Measurements from ENCODE around the gene IL22RA1. TPM values are rescaled to one million over a fixed set of nuclear protein-coding genes. Genes with fewer than 3 reads are reported as not detected.

Gene IL22RA1
- total RNA-seq, 1 experiment from 2014 or later, result not detected

DNA sequence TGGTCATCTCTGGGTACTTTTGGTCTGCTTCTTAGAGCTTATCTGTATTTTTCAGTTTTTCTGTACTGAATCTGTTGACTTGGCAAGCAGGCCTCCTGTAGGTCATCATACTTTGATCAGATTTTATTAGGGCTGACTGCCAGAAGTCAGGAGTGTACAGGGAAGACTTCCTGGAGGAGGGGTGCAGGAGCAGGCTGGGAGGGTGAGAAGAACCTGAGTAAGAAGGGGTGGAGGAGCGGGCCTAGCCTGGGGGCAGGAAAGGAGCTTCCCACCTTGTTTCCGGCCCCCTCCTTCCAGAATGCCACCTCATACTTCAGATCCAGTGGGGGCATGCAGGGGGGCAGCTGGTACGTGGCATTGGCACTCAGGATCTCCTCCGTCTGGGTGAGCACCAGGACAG, 18.3 kb upstream of the IL22RA1 start:
- Histone ChIP-seq H3K36me3 (ENCODE audit: insufficient read depth, low read length) (peaks cover 1% of the 10 kb centered on the region), H3K27me3 (ENCODE audit: low read length) (no peaks in the 10 kb centered on the region)

DNA sequence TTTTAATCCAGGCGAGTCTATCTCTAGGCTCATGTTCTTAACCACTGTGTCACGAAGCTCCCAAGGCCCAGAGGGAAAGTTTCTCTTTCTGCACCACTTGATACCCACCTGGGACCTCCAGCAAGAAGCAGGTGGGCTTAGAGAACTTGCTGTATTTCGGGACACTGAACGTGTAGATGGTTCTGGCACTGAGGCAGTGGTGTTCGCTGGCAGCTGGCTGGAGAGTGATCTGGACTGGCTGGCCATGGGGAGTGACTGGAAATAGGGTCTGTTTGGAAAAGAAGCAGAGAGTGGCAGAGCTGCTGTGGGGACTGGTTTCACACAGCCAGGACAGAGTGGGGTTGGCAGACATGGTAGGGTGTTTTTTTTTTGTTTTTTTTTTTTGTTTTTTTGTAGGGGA, 16.4 kb upstream of the IL22RA1 start:
- Histone ChIP-seq H3K79me2 (ENCODE audit: low read length) (no peaks in the 10 kb centered on the region), H3K36me3 (ENCODE audit: insufficient read depth, low read length) (no peaks in the 10 kb centered on the region), H3K4me3 (ENCODE audit: low read length) (no peak overlapping the region), H3K9ac (ENCODE audit: low read length) (no peak overlapping the region), H3K9me2 (replicated peaks; ENCODE audit: insufficient read depth, low read length) (no peaks in the 10 kb centered on the region), H3K4me2 (ENCODE audit: low read depth, low read length, poor library complexity, severe bottlenecking) (no peak overlapping the region), H3K27ac (ENCODE audit: low read length) (no peak overlapping the region), H4K20me1 (ENCODE audit: insufficient read depth, low read depth, low read length) (no peaks in the 10 kb centered on the region), H2AFZ (ENCODE audit: low read length) (no peak overlapping the region), H3K27me3 (ENCODE audit: low read length) (no peaks in the 10 kb centered on the region), H3K9me3 (ENCODE audit: low read length) (no peaks in the 10 kb centered on the region), H3K4me1 (ENCODE audit: low read length) (no peaks in the 10 kb centered on the region)
- no peak for DNase-seq

More for the DNA sequence above, 18.3 kb upstream of the IL22RA1 start:
- H3K4me3 ChIP-seq (ENCODE audit: low read length), result no peak overlapping the region
- no peaks in the 10 kb centered on the region for H3K9me3 ChIP-seq (ENCODE audit: low read length)
- H3K9me2 ChIP-seq (replicated peaks; ENCODE audit: insufficient read depth, low read length), result no peaks in the 10 kb centered on the region
- H3K4me2 ChIP-seq (ENCODE audit: low read depth, low read length, poor library complexity, severe bottlenecking), result no peak overlapping the region
- no peak for DNase-seq
- no peak overlapping the region for H3K9ac ChIP-seq (ENCODE audit: low read length)
- no peaks in the 10 kb centered on the region for H3K4me1 ChIP-seq (ENCODE audit: low read length)
- H3K79me2 ChIP-seq (ENCODE audit: low read length), result no peaks in the 10 kb centered on the region
- no peak overlapping the region for H3K27ac ChIP-seq (ENCODE audit: low read length)
- H2AFZ ChIP-seq (ENCODE audit: low read length), result no peak overlapping the region
- no peaks in the 10 kb centered on the region for H4K20me1 ChIP-seq (ENCODE audit: insufficient read depth, low read depth, low read length)

DNA sequence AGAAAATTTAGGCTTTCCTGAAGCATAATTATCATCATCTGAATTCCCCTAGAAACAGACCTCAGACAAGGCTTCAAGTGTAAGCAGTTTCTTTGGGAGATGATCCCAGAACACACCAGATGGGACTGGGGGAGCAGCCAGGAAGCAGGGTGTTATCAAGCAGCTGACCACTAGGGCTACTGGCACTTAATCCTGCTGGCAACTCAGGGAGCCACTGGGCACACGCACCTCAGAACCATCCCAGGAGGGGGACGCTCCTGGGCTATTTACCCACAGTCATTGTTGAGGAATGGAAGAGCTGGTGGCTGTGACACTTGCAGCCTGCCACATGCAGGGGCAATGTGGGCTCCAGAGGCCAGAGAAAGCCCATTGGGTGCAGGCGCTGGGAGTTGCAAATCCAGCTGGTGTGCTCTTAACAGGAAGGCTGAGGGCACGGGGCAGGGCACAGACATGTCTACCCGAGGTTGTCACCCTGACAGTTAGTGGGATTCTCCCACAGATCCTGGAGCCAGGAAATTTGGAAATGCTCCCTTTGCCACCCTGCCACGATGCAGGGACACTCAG, 15.1 kb upstream of the IL22RA1 start:
- H3K4me2 ChIP-seq (ENCODE audit: low read depth, low read length, poor library complexity, severe bottlenecking), result no peak overlapping the region
- no peaks in the 10 kb centered on the region for H3K27me3 ChIP-seq (ENCODE audit: low read length)

DNA sequence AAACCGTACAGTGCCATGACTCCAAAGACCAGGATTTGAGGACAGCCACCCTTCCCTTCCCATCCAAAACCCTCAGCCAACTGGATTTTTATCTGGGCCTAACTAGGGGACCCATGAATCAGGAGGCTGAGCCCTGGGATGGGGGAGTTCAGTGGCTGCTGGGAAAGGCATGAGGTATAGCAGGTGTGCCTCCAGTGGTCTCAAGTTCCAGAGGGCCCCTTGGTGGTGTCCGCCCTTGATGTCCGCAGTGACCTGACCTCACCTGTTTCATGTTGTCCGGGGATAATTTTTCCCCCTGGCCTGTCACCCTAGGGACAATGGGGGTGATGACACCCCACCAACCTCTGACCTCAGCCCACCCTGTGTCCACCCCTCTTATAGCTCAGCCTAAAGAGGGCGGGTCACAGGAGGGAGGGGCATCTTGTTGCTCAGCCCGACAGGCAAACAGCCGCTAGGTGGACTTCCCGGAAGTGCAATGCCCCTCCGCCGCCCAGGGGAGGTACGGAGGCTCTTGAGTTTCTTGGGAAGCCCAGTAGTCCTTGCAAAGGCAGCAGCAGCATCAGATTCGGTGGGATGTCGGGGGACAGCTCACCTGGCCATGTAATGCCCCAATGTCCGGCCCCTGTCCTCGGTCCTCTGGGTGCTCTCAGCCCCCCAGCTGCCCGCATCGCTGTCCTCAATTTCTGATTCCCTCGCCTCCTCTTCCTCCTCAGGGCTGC, 13.8 kb upstream of the IL22RA1 start:
- H3K4me3 ChIP-seq (ENCODE audit: low read length), result no peak overlapping the region
- no peaks in the 10 kb centered on the region for H3K79me2 ChIP-seq (ENCODE audit: low read length)
- no peaks in the 10 kb centered on the region for H3K9me2 ChIP-seq (replicated peaks; ENCODE audit: insufficient read depth, low read length)
- H3K27ac ChIP-seq (ENCODE audit: low read length), result no peak overlapping the region
- H3K4me1 ChIP-seq (ENCODE audit: low read length), result peaks cover 16% of the 10 kb centered on the region
- no peak overlapping the region for H3K9ac ChIP-seq (ENCODE audit: low read length)
- H3K36me3 ChIP-seq (ENCODE audit: insufficient read depth, low read length), result no peaks in the 10 kb centered on the region
- H2AFZ ChIP-seq (ENCODE audit: low read length), result no peak overlapping the region
- no peaks in the 10 kb centered on the region for H3K9me3 ChIP-seq (ENCODE audit: low read length)
- no peaks in the 10 kb centered on the region for H3K27me3 ChIP-seq (ENCODE audit: low read length)
- H3K4me2 ChIP-seq (ENCODE audit: low read depth, low read length, poor library complexity, severe bottlenecking), result no peak overlapping the region
- DNase-seq, result no peak
- no peaks in the 10 kb centered on the region for H4K20me1 ChIP-seq (ENCODE audit: insufficient read depth, low read depth, low read length)

More for the DNA sequence above, 15.1 kb upstream of the IL22RA1 start:
- Histone ChIP-seq H3K9ac (ENCODE audit: low read length) (no peak overlapping the region), H3K27ac (ENCODE audit: low read length) (no peak overlapping the region), H3K36me3 (ENCODE audit: insufficient read depth, low read length) (no peaks in the 10 kb centered on the region), H3K4me1 (ENCODE audit: low read length) (peaks cover 3% of the 10 kb centered on the region), H3K79me2 (ENCODE audit: low read length) (no peaks in the 10 kb centered on the region), H3K4me3 (ENCODE audit: low read length) (no peak overlapping the region), H3K9me2 (replicated peaks; ENCODE audit: insufficient read depth, low read length) (no peaks in the 10 kb centered on the region), H3K9me3 (ENCODE audit: low read length) (no peaks in the 10 kb centered on the region), H4K20me1 (ENCODE audit: insufficient read depth, low read depth, low read length) (no peaks in the 10 kb centered on the region), H2AFZ (ENCODE audit: low read length) (no peak overlapping the region)
- no peak for DNase-seq

DNA sequence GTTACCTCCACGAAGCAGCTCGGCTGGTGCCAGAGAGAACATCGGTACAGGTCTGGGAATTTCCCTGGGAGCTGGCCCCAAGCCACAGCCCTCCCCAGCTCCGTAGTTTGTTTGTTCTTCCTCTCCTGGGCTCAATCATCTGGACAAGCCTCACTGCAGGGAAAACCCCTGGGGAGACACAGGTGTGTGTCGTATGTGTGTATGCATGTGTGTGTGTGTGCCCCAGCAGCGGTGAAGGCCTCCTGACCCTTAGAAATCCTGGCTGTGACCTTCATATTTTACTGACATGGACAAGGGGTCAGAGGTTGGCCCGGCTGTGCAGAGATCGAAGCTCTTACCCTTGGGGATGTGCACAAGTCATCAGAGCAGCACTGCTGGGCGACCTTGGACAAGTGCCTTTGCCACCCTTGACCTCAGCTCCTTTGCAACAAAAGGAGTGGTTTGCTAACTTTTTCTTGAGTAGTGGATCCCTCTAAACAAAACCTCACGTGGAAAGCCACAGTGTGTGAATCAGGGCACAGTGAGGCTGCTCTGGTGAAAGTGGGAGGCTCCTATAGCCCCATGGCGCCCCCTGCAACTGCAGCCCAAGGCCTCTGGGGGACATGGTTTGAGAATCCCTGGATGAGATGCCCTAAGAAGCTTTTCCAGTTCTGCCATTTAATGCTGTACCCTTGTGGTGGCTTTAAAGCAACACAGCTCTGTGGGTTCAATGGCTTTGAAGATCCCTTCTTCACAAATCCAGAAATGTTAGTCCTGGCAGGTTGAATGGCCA, 12.3 kb upstream of the IL22RA1 start:
- H2AFZ ChIP-seq (ENCODE audit: low read length), result no peak overlapping the region
- H3K36me3 ChIP-seq (ENCODE audit: insufficient read depth, low read length), result no peaks in the 10 kb centered on the region
- H3K27ac ChIP-seq (ENCODE audit: low read length), result no peak overlapping the region
- peaks cover 31% of the 10 kb centered on the region for H3K4me1 ChIP-seq (ENCODE audit: low read length)
- no peak overlapping the region for H3K4me3 ChIP-seq (ENCODE audit: low read length)
- H4K20me1 ChIP-seq (ENCODE audit: insufficient read depth, low read depth, low read length), result no peaks in the 10 kb centered on the region
- no peaks in the 10 kb centered on the region for H3K9me2 ChIP-seq (replicated peaks; ENCODE audit: insufficient read depth, low read length)
- H3K9me3 ChIP-seq (ENCODE audit: low read length), result no peaks in the 10 kb centered on the region
- no peaks in the 10 kb centered on the region for H3K27me3 ChIP-seq (ENCODE audit: low read length)
- no peak overlapping the region for H3K4me2 ChIP-seq (ENCODE audit: low read depth, low read length, poor library complexity, severe bottlenecking)
- H3K79me2 ChIP-seq (ENCODE audit: low read length), result no peaks in the 10 kb centered on the region
- peak; percentile 48 for DNase-seq
- H3K9ac ChIP-seq (ENCODE audit: low read length), result no peak overlapping the region

DNA sequence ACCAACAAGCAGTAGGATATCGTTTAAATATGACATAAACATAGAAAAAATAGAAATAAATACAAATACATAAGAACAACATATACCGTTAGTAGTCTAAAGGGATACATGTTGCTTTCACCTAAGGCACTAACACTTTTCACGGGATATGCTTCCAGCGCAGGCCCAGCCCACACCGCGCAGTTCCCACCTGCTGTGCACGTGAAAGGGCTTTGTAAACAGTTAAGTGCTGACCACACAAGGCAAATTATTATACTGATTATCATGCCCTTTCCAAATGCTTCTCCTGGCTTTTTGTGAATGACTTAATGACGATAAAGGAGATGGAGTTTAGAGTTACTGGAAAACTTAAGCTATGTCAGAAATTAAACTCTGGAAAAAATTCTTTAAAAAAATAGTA, 11.3 kb upstream of the IL22RA1 start:
- H3K27ac ChIP-seq (ENCODE audit: low read length), result no peak overlapping the region
- H3K9me3 ChIP-seq (ENCODE audit: low read length), result no peaks in the 10 kb centered on the region
- H3K4me1 ChIP-seq (ENCODE audit: low read length), result peaks cover 34% of the 10 kb centered on the region
- H4K20me1 ChIP-seq (ENCODE audit: insufficient read depth, low read depth, low read length), result no peaks in the 10 kb centered on the region
- H3K9ac ChIP-seq (ENCODE audit: low read length), result no peak overlapping the region
- H3K4me2 ChIP-seq (ENCODE audit: low read depth, low read length, poor library complexity, severe bottlenecking), result no peak overlapping the region
- no peak for DNase-seq
- H3K27me3 ChIP-seq (ENCODE audit: low read length), result no peaks in the 10 kb centered on the region
- no peaks in the 10 kb centered on the region for H3K36me3 ChIP-seq (ENCODE audit: insufficient read depth, low read length)
- no peaks in the 10 kb centered on the region for H3K79me2 ChIP-seq (ENCODE audit: low read length)
- no peak overlapping the region for H2AFZ ChIP-seq (ENCODE audit: low read length)
- no peak overlapping the region for H3K4me3 ChIP-seq (ENCODE audit: low read length)
- H3K9me2 ChIP-seq (replicated peaks; ENCODE audit: insufficient read depth, low read length), result no peaks in the 10 kb centered on the region

DNA sequence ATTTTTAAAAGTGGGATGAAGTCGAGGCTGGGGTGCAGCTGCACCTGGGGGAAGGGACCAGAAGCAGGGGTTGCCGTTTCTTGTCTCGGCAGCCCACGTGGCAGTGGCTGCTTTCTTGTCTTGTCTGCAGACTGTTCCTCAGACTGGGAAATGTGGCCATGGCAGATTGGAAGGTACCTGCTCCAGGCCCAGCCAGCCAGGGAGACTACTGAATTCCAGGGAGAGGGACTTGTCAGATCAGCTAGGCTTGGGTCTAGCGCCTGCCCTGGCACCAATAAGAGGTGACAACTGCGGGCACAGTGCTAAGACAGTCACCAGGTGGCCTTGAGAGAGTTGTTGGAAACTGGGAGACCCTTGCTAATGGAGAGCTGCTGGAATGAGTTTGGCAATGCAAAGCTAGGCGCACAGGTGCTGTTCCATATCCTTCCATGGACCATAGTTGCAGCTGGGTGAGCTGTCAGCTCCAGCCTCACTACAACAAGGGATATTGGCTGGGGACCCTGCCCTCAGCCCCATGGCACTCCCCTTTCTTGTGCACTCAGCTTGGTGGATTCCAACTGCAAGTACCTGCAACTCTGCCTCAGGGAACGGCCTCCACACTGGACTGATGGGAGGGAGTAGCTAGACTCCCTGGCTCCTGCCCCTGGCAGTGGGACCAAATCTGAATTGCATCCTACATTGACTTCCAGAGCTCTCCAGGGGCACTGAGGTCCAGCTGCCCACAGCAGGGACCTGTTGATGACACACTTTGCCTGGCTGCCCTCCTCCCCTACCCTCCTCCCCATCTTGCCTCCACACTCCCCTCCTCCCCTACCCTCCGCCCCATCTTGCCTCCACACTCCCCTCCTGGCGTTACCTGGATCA, 9.9 kb upstream of the IL22RA1 start:
- no peak overlapping the region for H2AFZ ChIP-seq (ENCODE audit: low read length)
- peak overlapping the region; percentile 86 for H3K4me2 ChIP-seq (ENCODE audit: low read depth, low read length, poor library complexity, severe bottlenecking)
- H3K27ac ChIP-seq (ENCODE audit: low read length), result peak overlapping the region; percentile 81
- peaks cover 34% of the 10 kb centered on the region for H3K4me1 ChIP-seq (ENCODE audit: low read length)
- no peaks in the 10 kb centered on the region for H3K9me2 ChIP-seq (replicated peaks; ENCODE audit: insufficient read depth, low read length)
- no peaks in the 10 kb centered on the region for H4K20me1 ChIP-seq (ENCODE audit: insufficient read depth, low read depth, low read length)
- no peaks in the 10 kb centered on the region for H3K27me3 ChIP-seq (ENCODE audit: low read length)
- no peak overlapping the region for H3K4me3 ChIP-seq (ENCODE audit: low read length)
- no peaks in the 10 kb centered on the region for H3K79me2 ChIP-seq (ENCODE audit: low read length)
- peak; percentile 37 for DNase-seq
- H3K36me3 ChIP-seq (ENCODE audit: insufficient read depth, low read length), result no peaks in the 10 kb centered on the region
- H3K9me3 ChIP-seq (ENCODE audit: low read length), result no peaks in the 10 kb centered on the region
- no peak overlapping the region for H3K9ac ChIP-seq (ENCODE audit: low read length)

DNA sequence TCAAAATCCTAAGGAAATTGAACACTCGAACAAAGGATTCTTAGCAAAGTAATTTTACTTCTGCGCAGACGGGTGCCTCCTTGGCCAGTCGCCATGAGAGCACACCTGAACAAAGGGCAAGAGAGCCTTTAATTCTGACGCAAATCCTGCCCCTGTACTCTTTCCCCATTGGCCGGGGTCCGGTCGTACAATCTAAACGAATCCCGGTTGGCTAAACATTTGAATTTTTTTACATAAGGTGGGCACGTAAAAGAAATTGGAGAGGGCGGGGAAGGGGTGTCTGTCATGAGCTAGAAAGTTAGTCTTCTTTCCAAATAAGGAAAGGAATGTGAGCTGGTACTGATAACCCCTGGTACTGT, 8.2 kb upstream of the IL22RA1 start:
- Histone ChIP-seq H3K4me3 (ENCODE audit: low read length) (peak overlapping the region; percentile 62), H2AFZ (ENCODE audit: low read length) (no peak overlapping the region), H3K4me2 (ENCODE audit: low read depth, low read length, poor library complexity, severe bottlenecking) (peak overlapping the region; percentile 86), H3K36me3 (ENCODE audit: insufficient read depth, low read length) (no peaks in the 10 kb centered on the region), H3K9me3 (ENCODE audit: low read length) (no peaks in the 10 kb centered on the region), H3K79me2 (ENCODE audit: low read length) (no peaks in the 10 kb centered on the region), H3K27me3 (ENCODE audit: low read length) (no peaks in the 10 kb centered on the region), H3K9ac (ENCODE audit: low read length) (peak overlapping the region; percentile 56), H3K4me1 (ENCODE audit: low read length) (peaks cover 34% of the 10 kb centered on the region), H4K20me1 (ENCODE audit: insufficient read depth, low read depth, low read length) (no peaks in the 10 kb centered on the region), H3K27ac (ENCODE audit: low read length) (peak overlapping the region; percentile 81), H3K9me2 (replicated peaks; ENCODE audit: insufficient read depth, low read length) (no peaks in the 10 kb centered on the region)
- peak; percentile 83 for DNase-seq
